H9 (cell line): Measurements from ENCODE around the gene RNF130. TPM values are rescaled to one million over a fixed set of nuclear protein-coding genes. Genes with fewer than 3 reads are reported as not detected.

Source experiments
- DNase-seq: peaks from one replicate; pipeline ENCODE4 v3.0.0-alpha.2; 2017
- H2AFZ ChIP-seq: one replicate; pipeline ENCODE4 v1.6.1; 2013; ENCODE audit warnings: mild to moderate bottlenecking, low read length, control low read depth, moderate library complexity
- H2AK5ac ChIP-seq: 2 replicates; pipeline ENCODE4 v1.6.1; 2013; ENCODE audit warnings: low read length, control low read depth, mixed read lengths; ENCODE audit not compliant: insufficient read length
- H2BK120ac ChIP-seq: one replicate; pipeline ENCODE4 v1.6.1; 2013; ENCODE audit warnings: low read depth, mild to moderate bottlenecking, low read length, control low read depth, inconsistent platforms; ENCODE audit not compliant: poor library complexity, severe bottlenecking
- H2BK12ac ChIP-seq: 2 replicates; pipeline ENCODE4 v1.6.1; 2013; ENCODE audit warnings: low read length, control low read depth, mixed read lengths, low read depth; ENCODE audit not compliant: insufficient read length
- H2BK15ac ChIP-seq: 2 replicates; pipeline ENCODE4 v1.6.1; 2013; ENCODE audit warnings: low read depth, low read length, control low read depth
- H2BK20ac ChIP-seq: one replicate; pipeline ENCODE4 v1.6.1; 2013; ENCODE audit warnings: low read depth, mild to moderate bottlenecking, low read length, control low read depth, inconsistent platforms; ENCODE audit not compliant: poor library complexity, severe bottlenecking
- H2BK5ac ChIP-seq: 2 replicates; pipeline ENCODE4 v1.6.1; 2013; ENCODE audit warnings: low read length, control low read depth, mixed read lengths; ENCODE audit not compliant: insufficient read length
- H3K14ac ChIP-seq: 2 replicates; pipeline ENCODE4 v1.6.1; 2013; ENCODE audit warnings: low read length, control low read depth; ENCODE audit not compliant: insufficient read depth
- H3K18ac ChIP-seq: 2 replicates; pipeline ENCODE4 v1.6.1; 2013; ENCODE audit warnings: low read depth, mild to moderate bottlenecking, mixed read lengths, low read length, control low read depth; ENCODE audit not compliant: insufficient read length
- H3K23ac ChIP-seq: 2 replicates; pipeline ENCODE4 v1.6.1; 2013; ENCODE audit warnings: low read length, control low read depth, mixed read lengths, low read depth; ENCODE audit not compliant: insufficient read length
- H3K23me2 ChIP-seq: 2 replicates; pipeline ENCODE4 v1.6.1; 2013; ENCODE audit warnings: low read depth, mild to moderate bottlenecking, mixed read lengths, low read length, control low read depth; ENCODE audit not compliant: insufficient read length, poor library complexity, severe bottlenecking
- H3K27ac ChIP-seq: 2 replicates; pipeline ENCODE4 v1.5.1; 2013; ENCODE audit warnings: low read length, control low read depth, mixed read lengths, low read depth; ENCODE audit not compliant: insufficient read length
- H3K27me3 ChIP-seq: 2 replicates; pipeline ENCODE4 v1.6.1; 2013; ENCODE audit warnings: low read length, control low read depth, inconsistent platforms; ENCODE audit not compliant: insufficient read depth
- H3K4ac ChIP-seq: 2 replicates; pipeline ENCODE4 v1.6.1; 2013; ENCODE audit warnings: low read depth, mild to moderate bottlenecking, control low read depth, inconsistent platforms, low read length, moderate library complexity
- H3K4me1 ChIP-seq: 2 replicates; pipeline ENCODE4 v1.6.1; 2013; ENCODE audit warnings: low read length, control low read depth, inconsistent platforms; ENCODE audit not compliant: insufficient read depth
- H3K4me2 ChIP-seq: 2 replicates; pipeline ENCODE4 v1.6.1; 2013; ENCODE audit warnings: low read length, control low read depth, mixed read lengths; ENCODE audit not compliant: insufficient read length, insufficient read depth
- H3K56ac ChIP-seq: 2 replicates; pipeline ENCODE4 v1.6.1; 2013; ENCODE audit warnings: low read depth, mild to moderate bottlenecking, mixed read lengths, low read length, control low read depth; ENCODE audit not compliant: insufficient read length
- H3K79me1 ChIP-seq: 2 replicates; pipeline ENCODE4 v1.6.1; 2013; ENCODE audit warnings: low read depth, mild to moderate bottlenecking, moderate library complexity, low read length, control low read depth, inconsistent platforms; ENCODE audit not compliant: insufficient read depth, poor library complexity, severe bottlenecking
- H3K79me2 ChIP-seq: 2 replicates; pipeline ENCODE4 v1.6.1; 2013; ENCODE audit warnings: low read length, control low read depth, inconsistent platforms; ENCODE audit not compliant: insufficient read depth
- H3K9ac ChIP-seq: 2 replicates; pipeline ENCODE4 v1.6.1; 2013; ENCODE audit warnings: low read length, control low read depth, mixed read lengths; ENCODE audit not compliant: insufficient read length; ENCODE audit errors: extremely low read depth
- H3K9me3 ChIP-seq: one replicate; pipeline ENCODE4 v1.6.1; 2013; ENCODE audit warnings: low read depth, low read length, inconsistent platforms; ENCODE audit not compliant: control insufficient read depth
- H3T11ph ChIP-seq: one replicate; pipeline ENCODE4 v1.6.1; 2013; ENCODE audit warnings: mild to moderate bottlenecking, low read length, control low read depth, inconsistent platforms
- H4K20me1 ChIP-seq: one replicate; pipeline ENCODE4 v1.6.1; 2013; ENCODE audit not compliant: control insufficient read depth, insufficient read length, insufficient read depth
- H4K5ac ChIP-seq: 2 replicates; pipeline ENCODE4 v1.6.1; 2013; ENCODE audit warnings: low read depth, mild to moderate bottlenecking, mixed read lengths, low read length, control low read depth; ENCODE audit not compliant: insufficient read length
- H4K8ac ChIP-seq: replicated peaks from 2 replicates; pipeline ENCODE4 v1.6.1; 2013; ENCODE audit warnings: low read length, control low read depth, mixed read lengths, low read depth; ENCODE audit not compliant: insufficient read length
- H4K91ac ChIP-seq: 2 replicates; pipeline ENCODE4 v1.6.1; 2013; ENCODE audit warnings: low read depth, mild to moderate bottlenecking, moderate library complexity, mixed read lengths, low read length, control low read depth; ENCODE audit not compliant: insufficient read length
- H3K27ac Mint-ChIP-seq, 3 experiments: 2 replicates in 2 of 3; 3 replicates in 1 of 3; pipeline ENCODE4 v1.8.0; 2020 to 2021; ENCODE audit warnings: mixed read lengths in 3 of 3, mild to moderate bottlenecking in 1 of 3, moderate library complexity in 1 of 3
- H3K27me3 Mint-ChIP-seq: 2 replicates; pipeline ENCODE4 v1.8.0; 2021; ENCODE audit warnings: low read depth, mild to moderate bottlenecking, moderate library complexity, mixed read lengths
- H3K36me3 Mint-ChIP-seq, 3 experiments: 2 replicates in 2 of 3; 3 replicates in 1 of 3; pipeline ENCODE4 v1.8.0; 2020 to 2021; ENCODE audit warnings: low read depth in 3 of 3, mixed read lengths in 3 of 3; ENCODE audit not compliant: insufficient read depth in 1 of 3
- H3K4me1 Mint-ChIP-seq, 2 experiments: 2 replicates each; pipeline ENCODE4 v1.8.0; 2020; ENCODE audit warnings: mixed read lengths in 2 of 2
- H3K4me3 Mint-ChIP-seq, 2 experiments: 2 replicates in 1 of 2; 3 replicates in 1 of 2; pipeline ENCODE4 v1.8.0; 2020 to 2021; ENCODE audit warnings: mild to moderate bottlenecking in 2 of 2, mixed read lengths in 2 of 2, moderate library complexity in 1 of 2
- H3K9me3 Mint-ChIP-seq, 2 experiments: 2 replicates in 1 of 2; 3 replicates in 1 of 2; pipeline ENCODE4 v1.8.0; 2020; ENCODE audit warnings: mild to moderate bottlenecking in 2 of 2, mixed read lengths in 2 of 2, moderate library complexity in 1 of 2
- CTCF ChIP-seq: fragments of 200-600 bp; sonication (generic); conservative IDR thresholded peaks from 3 replicates; pipeline ENCODE4 v1.8.0; 2021; ENCODE audit warnings: antibody characterized with exemption, mild to moderate bottlenecking
- WGBS: extraction: QIAGEN DNeasy Blood & Tissue Kit; methylation state at CpG from one replicate; pipeline ENCODE4 v1.1.7; 2013; ENCODE audit warnings: missing lambda C conversion rate, low lambda C conversion rate, mixed read lengths; ENCODE audit not compliant: insufficient read length; ENCODE audit errors: extremely low coverage; 5-methylcytosine and 5-hydroxymethylcytosine counted together
- total RNA-seq: library from RNA; stranded (reverse); gene quantifications from 2 replicates; pipeline ENCODE4 v1.2.1, GENCODE V29; 2021

RNF130 gene
- total RNA-seq, 1 experiment from 2014 or later = 80.0 TPM

- no peaks in the 10 kb centered on the region; a peak in 1 of 5 replicates for H3K9me3 Mint-ChIP-seq
- no peak overlapping the region; a peak in 1 of 7 replicates for H3K27ac Mint-ChIP-seq
- H3K18ac ChIP-seq = no peak overlapping the region
- no peak overlapping the region for H2BK12ac ChIP-seq
- H4K8ac ChIP-seq = no peak overlapping the region
- no peak overlapping the region for H2BK120ac ChIP-seq
- DNase-seq = no peak
- no peaks in the 10 kb centered on the region for H4K20me1 ChIP-seq
- H3K56ac ChIP-seq = no peak overlapping the region
- TF ChIP-seq CTCF = no peak
- no peak overlapping the region for H3T11ph ChIP-seq
- no peak overlapping the region for H2BK15ac ChIP-seq
- no peak overlapping the region for H3K4ac ChIP-seq
- peaks cover 0 to 11% of the 10 kb centered on the region in 2 experiments; a peak in 2 of 4 replicates for H3K4me1 Mint-ChIP-seq
- no peak overlapping the region for H4K5ac ChIP-seq
- H3K9ac ChIP-seq = no peak overlapping the region
- no peak overlapping the region for H2AFZ ChIP-seq
- peaks cover 0 to 2% (median 0%) of the 10 kb centered on the region in 3 experiments; a peak in 1 of 7 replicates for H3K36me3 Mint-ChIP-seq
- H3K4me3 Mint-ChIP-seq = no peak overlapping the region
- H4K91ac ChIP-seq = no peak overlapping the region
- no peaks in the 10 kb centered on the region for H3K4me1 ChIP-seq
- H3K4me2 ChIP-seq = no peak overlapping the region
- H3K23ac ChIP-seq = no peak overlapping the region
- WGBS = no CpG with 5 or more reads among the region's 23 CpGs
- H3K79me2 ChIP-seq = no peaks in the 10 kb centered on the region
- no peaks in the 10 kb centered on the region for H3K9me3 ChIP-seq
- no peaks in the 10 kb centered on the region for H3K79me1 ChIP-seq
- no peak overlapping the region for H2BK20ac ChIP-seq
- H3K27me3 ChIP-seq = no peaks in the 10 kb centered on the region
- H3K14ac ChIP-seq = no peak overlapping the region
- H2BK5ac ChIP-seq = no peak overlapping the region
- H2AK5ac ChIP-seq = no peak overlapping the region
- no peaks in the 10 kb centered on the region for H3K27me3 Mint-ChIP-seq
- H3K23me2 ChIP-seq = no peaks in the 10 kb centered on the region
- no peak overlapping the region for H3K27ac ChIP-seq
Measured at GRCh38 chr5:180119031-180119902, 47.7 kb upstream of the RNF130 start.
